Subcutaneous adipose tissue (tissue), 4 donors: ENCODE results near the gene SHANK3. TPM values are rescaled to one million over a fixed set of nuclear protein-coding genes. Genes with fewer than 3 reads are reported as not detected.

ENCODE experiments used
- CTCF ChIP-seq: fragments of 450-650 bp; IDR thresholded peaks from one replicate; pipeline ENCODE4 v1.5.1; 2016; ENCODE audit warnings: low read depth, mild to moderate bottlenecking, control low read depth, antibody characterized with exemption, moderate library complexity
- total RNA-seq, 4 donors: library from RNA; depleted of rRNA; stranded (reverse); fragments of >200 nt; gene quantifications; one replicate each; pipeline ENCODE4 v1.1.0, GENCODE V29; 2016

The SHANK3 gene
- total RNA-seq, 4 donors from 2014 or later: 5.1 to 87.2 (median 15.2) TPM

- no peak for TF ChIP-seq CTCF
Measured at GRCh38 chr22:50704510-50705218, 32.0 kb downstream of the SHANK3 start.

GRCh38 chr22:50705219-50705691 lies 32.6 kb downstream of the SHANK3 start:
- no peak for TF ChIP-seq CTCF

GRCh38 chr22:50705851-50706351 lies 33.3 kb downstream of the SHANK3 start:
- no peak for TF ChIP-seq CTCF

- TF ChIP-seq CTCF: no peak
Measured at GRCh38 chr22:50706481-50707125, 34.0 kb downstream of the SHANK3 start.

GRCh38 chr22:50708474-50708873 lies 35.9 kb downstream of the SHANK3 start:
- no peak for TF ChIP-seq CTCF

- no peak for TF ChIP-seq CTCF
Measured at GRCh38 chr22:50708996-50709395, 36.4 kb downstream of the SHANK3 start.

GRCh38 chr22:50710221-50710620 lies 37.6 kb downstream of the SHANK3 start:
- TF ChIP-seq CTCF: no peak
